ENCODE data around the gene ABCB8. TPM values are rescaled to one million over a fixed set of nuclear protein-coding genes. Genes with fewer than 3 reads are reported as not detected.
A peak's percentile ranks its signal among the peaks of the same experiment; 100 is the strongest.

Gene ABCB8
- total and polyA plus RNA-seq, 9 donors: 12.8 to 26.5 (median 18.4) TPM

DNA sequence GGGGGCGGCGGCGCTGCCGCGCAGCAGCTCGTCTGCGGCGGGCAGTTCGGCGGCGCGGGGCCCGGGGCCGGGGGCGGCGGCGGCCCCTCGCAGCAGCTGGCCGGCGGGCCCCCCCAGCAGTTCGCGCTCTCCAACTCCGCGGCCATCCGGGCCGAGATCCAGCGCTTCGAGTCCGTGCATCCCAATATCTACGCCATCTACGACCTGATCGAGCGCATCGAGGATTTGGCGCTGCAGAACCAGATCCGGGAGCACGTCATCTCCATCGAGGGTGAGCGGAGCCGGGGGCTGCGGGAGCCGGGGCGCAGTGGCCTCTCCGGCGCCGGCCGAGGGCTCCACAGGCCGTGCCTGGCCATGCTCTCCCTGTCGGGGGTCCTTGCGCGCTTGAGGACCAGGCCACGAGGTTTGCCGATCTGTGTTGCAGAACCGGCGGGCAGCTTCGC is 58.6 kb downstream of the ABCB8 start:
- peak; percentile 70 for DNase-seq
- WGBS (ENCODE audit: insufficient coverage): under 1% methylated on average over 47 of the region's 56 CpGs
- Histone ChIP-seq H3K36me3 (ENCODE audit: control insufficient read depth, insufficient read depth, low read length) (peaks cover 11% of the 10 kb centered on the region), H3K9me3 (replicated peaks; ENCODE audit: control insufficient read depth, low read depth, low read length) (no peaks in the 10 kb centered on the region), H3K27ac (ENCODE audit: low read length) (peak overlapping the region; percentile 90), H3K27me3 (ENCODE audit: control insufficient read depth, insufficient read depth, low read length) (no peaks in the 10 kb centered on the region), H3K4me1 (ENCODE audit: control insufficient read depth, insufficient read depth, low read length) (peaks cover 69% of the 10 kb centered on the region), H3K4me3 (ENCODE audit: low read length) (peak overlapping the region; percentile 87)

DNA sequence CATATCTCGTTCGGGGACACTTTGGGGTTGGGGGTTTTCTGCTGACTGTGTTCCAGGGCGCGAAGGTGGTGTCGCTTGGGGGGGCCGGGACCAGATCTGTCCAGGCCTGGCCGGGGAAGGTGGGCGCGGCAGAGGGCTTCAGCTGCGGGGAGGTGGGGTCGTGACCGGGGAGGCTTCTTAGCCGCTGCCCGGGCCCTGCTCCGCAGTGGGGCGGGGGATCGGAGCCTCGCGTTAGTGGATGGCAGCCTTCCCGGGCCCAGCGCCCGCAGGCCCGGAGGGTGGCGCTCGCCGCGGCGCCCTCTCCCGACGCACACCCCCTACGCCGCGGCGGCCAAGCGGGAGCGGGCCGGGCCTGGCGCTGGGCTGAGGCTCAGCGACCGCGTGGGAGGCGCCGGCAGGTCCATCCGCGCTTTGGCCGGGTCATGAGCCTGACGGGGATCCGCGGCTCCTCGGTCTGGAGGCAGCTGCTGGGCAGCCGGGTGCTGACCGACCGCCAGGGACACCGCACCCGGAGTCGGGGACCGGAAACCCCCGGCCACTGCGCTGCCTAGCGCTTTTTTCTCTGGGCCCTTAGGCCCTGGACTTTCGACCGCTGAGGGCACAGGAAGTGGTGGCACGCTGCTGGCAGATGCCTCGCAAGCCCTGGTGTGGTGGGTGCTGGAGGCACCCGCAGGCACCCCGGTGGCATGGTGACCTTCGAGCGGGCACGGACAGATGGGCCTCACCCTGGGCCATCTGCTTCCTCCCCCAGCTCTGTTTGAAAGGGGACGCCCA is 59.2 kb downstream of the ABCB8 start:
- Histone ChIP-seq H3K9me3 (replicated peaks; ENCODE audit: control insufficient read depth, low read depth, low read length) (no peaks in the 10 kb centered on the region), H3K36me3 (ENCODE audit: control insufficient read depth, insufficient read depth, low read length) (peaks cover 17% of the 10 kb centered on the region), H3K27me3 (ENCODE audit: control insufficient read depth, insufficient read depth, low read length) (no peaks in the 10 kb centered on the region), H3K4me1 (ENCODE audit: control insufficient read depth, insufficient read depth, low read length) (peaks cover 66% of the 10 kb centered on the region), H3K27ac (ENCODE audit: low read length) (peak overlapping the region; percentile 91), H3K4me3 (ENCODE audit: low read length) (peak overlapping the region; percentile 87)
- DNase-seq: peak; percentile 72
- WGBS (ENCODE audit: insufficient coverage): 2% methylated on average over 66 of the region's 70 CpGs

DNA sequence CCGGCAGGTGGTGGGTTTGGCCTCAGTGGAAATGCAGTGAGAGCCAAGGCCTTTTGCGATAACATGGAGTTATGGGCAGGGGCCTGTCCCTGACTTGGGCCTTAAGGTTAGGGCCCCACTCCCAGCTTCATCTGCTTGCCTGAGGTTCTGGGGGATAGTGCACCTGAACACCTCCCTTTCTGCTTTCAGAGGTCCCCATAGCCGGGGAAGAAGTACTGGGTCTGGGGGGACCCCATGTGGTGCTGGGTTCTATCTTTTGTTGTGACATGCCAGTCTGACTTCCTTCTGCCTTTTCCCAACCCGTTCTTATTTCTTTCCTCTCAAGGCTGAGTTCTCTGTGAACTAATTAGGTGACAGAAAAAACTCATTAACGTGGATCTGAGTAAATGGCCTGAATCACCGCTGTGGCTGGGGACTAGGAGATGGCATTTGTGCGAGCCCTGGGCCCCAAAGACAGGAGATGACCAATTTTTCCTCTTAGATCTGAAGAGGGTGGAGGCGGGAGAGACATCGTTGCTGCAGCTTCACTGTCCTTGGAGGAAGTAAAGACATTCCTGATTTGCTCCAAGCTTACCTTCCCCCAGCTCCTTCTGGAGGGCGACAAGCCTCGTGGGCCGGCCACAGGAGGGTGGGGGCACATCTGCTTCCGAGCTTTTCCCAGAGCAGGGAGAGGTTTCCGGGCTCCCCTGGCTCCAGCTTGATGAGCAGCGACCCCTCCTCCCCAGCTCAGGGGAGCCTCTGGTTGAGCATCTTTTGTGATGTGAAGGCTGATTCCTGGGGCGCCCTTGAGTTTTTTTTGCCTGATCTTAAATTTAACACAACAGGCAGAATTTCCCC is 60.0 kb downstream of the ABCB8 start:
- WGBS (ENCODE audit: insufficient coverage): 16% methylated on average over 7 of the region's 16 CpGs
- peak overlapping the region; percentile 87 for H3K4me3 ChIP-seq (ENCODE audit: low read length)

DNA sequence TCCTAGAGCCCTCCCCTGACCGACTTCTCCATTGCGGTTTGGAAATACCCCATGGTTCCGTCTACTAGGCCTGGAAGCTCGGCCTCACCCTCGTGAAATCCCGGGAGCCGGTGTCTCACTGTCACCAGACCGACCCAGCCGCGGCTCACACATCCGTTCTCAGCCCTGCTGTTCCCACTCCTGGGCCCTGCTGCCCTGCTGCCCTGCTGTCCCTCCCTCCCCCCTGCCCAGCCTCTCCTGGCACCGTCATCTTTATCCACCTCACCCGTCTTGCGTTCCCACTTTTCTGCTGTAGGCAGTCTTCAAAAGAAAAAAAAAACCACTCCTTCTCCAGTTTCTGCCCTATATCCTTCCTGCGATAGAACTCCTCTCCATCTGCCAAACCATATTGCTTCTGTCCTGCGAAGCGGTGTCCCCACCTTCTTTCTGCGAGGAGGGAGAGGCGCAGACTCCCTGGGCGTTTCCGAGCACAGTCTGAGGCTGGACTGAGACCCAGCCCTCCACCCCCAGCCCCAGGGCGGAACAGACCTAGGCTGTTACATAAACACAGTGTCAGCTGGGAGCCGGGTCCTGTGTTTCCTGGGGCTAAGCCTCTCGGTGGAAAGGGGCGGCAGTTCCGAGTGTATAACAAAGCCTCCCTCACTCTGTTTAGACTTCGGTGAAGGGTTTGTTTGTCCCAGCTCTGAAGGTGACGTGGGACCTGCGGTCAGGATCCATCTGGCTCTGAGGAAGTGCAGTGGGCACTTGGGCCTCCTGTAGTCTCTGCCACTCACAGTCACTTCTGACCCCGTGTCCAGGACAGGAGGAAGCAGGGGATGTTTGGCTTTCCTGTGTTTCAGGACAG is 60.8 kb downstream of the ABCB8 start:
- peak overlapping the region; percentile 91 for H3K27ac ChIP-seq (ENCODE audit: low read length)
- peak; percentile 84 for DNase-seq
- WGBS (ENCODE audit: insufficient coverage): 7% methylated on average over 23 of the region's 30 CpGs
- H3K9me3 ChIP-seq (replicated peaks; ENCODE audit: control insufficient read depth, low read depth, low read length): no peaks in the 10 kb centered on the region
- H3K27me3 ChIP-seq (ENCODE audit: control insufficient read depth, insufficient read depth, low read length): no peaks in the 10 kb centered on the region
- H3K36me3 ChIP-seq (ENCODE audit: control insufficient read depth, insufficient read depth, low read length): peaks cover 32% of the 10 kb centered on the region
- H3K4me3 ChIP-seq (ENCODE audit: low read length): peak overlapping the region; percentile 87
- H3K4me1 ChIP-seq (ENCODE audit: control insufficient read depth, insufficient read depth, low read length): peaks cover 54% of the 10 kb centered on the region

More for the DNA sequence above, 60.0 kb downstream of the ABCB8 start:
- no peaks in the 10 kb centered on the region for H3K9me3 ChIP-seq (replicated peaks; ENCODE audit: control insufficient read depth, low read depth, low read length)
- peaks cover 23% of the 10 kb centered on the region for H3K36me3 ChIP-seq (ENCODE audit: control insufficient read depth, insufficient read depth, low read length)
- no peaks in the 10 kb centered on the region for H3K27me3 ChIP-seq (ENCODE audit: control insufficient read depth, insufficient read depth, low read length)
- no peak for DNase-seq
- H3K27ac ChIP-seq (ENCODE audit: low read length): peak overlapping the region; percentile 91
- H3K4me1 ChIP-seq (ENCODE audit: control insufficient read depth, insufficient read depth, low read length): peaks cover 61% of the 10 kb centered on the region

DNA sequence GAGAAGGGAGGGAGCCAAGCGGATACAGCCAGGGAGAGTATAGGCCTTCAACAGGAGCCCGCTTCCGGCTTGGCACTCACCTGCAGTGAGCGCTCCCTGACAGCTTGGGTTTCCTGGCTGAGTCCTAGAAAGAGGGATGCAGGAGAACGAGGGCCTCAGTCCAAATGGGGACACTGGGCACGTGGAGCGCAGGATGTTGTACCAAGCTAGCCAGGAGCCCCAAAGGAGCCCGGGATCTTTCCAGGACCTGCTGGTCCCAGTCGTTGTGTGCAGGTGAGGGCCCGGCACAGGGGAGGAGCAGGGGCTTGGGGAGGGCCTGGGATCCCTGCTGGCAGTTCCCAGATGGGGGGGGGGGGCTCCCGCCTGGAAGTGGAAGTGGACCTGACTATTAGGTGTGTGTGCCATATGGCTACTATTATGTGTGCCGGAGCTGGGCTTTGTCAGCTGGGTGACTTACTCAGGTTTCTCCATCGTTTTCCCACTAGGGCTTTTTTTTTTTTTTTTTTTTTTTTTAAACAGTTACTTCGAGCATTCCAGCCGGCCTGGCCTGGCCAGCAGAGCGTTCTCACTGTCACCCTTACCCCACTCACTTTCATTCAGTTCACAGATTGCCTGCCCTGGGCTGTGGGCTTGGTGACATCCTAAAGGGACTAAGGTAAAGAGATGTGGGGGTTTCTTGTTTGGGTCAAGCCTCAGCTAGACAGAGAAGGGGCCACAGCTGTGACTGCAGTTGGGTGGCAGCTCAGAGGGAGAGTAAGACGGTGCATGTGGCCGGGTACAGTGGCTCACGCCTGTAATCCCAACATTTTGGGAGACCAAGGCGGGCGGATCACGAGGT is 61.9 kb downstream of the ABCB8 start:
- peaks cover 32% of the 10 kb centered on the region for H3K36me3 ChIP-seq (ENCODE audit: control insufficient read depth, insufficient read depth, low read length)
- peaks cover 53% of the 10 kb centered on the region for H3K4me1 ChIP-seq (ENCODE audit: control insufficient read depth, insufficient read depth, low read length)
- H3K27ac ChIP-seq (ENCODE audit: low read length): peak overlapping the region; percentile 91
- peak overlapping the region; percentile 87 for H3K4me3 ChIP-seq (ENCODE audit: low read length)
- H3K27me3 ChIP-seq (ENCODE audit: control insufficient read depth, insufficient read depth, low read length): no peaks in the 10 kb centered on the region
- no peaks in the 10 kb centered on the region for H3K9me3 ChIP-seq (replicated peaks; ENCODE audit: control insufficient read depth, low read depth, low read length)
- no peak for DNase-seq
- WGBS (ENCODE audit: insufficient coverage): 82% methylated on average over 9 of the region's 22 CpGs

DNA sequence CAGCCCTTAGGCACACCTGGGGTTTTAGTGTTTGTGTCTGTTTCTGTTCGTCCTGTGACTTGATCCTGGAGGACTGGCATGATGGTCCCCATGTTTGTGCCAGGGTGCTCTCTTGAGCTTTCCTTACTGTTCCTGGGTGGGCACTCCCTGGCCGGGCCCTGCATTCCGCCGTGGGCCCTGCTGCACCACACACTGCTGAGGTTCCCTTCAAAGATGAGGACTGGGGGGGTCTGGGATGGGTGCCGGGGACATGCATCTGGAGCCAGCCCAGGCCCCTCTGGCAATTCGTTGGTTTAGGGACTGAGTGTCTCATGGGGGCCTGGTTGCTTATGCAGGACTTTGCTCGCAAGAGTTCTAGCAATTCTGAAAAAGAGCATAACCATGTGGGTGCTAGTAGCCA is 62.8 kb downstream of the ABCB8 start:
- no peak for DNase-seq
- H3K4me3 ChIP-seq (ENCODE audit: low read length): no peak overlapping the region
- no peaks in the 10 kb centered on the region for H3K27me3 ChIP-seq (ENCODE audit: control insufficient read depth, insufficient read depth, low read length)
- peaks cover 46% of the 10 kb centered on the region for H3K4me1 ChIP-seq (ENCODE audit: control insufficient read depth, insufficient read depth, low read length)
- H3K9me3 ChIP-seq (replicated peaks; ENCODE audit: control insufficient read depth, low read depth, low read length): no peaks in the 10 kb centered on the region
- no peak overlapping the region for H3K27ac ChIP-seq (ENCODE audit: low read length)
- H3K36me3 ChIP-seq (ENCODE audit: control insufficient read depth, insufficient read depth, low read length): peaks cover 33% of the 10 kb centered on the region
- 89% methylated on average over 5 of the region's 7 CpGs for WGBS (ENCODE audit: insufficient coverage)

DNA sequence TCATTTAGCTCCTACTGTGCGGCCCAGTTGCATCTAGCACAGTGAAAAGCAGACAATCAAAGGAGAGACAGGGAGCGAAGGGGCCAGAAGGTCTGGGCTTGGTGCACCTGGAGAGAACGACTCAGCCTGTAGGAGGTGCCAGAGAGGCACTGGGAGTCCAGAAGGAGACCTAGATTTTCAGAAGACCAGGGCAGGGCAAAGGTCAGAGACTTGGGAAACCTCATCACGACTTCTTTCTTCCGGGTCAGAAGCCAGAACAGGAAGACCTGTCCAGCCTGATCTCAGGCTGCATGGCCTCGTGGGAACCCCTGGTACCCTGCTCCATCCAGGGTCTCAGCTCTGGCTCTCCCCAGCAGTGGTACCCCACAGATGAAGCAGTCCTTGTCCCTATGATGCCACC is 63.2 kb downstream of the ABCB8 start:
- no peak for DNase-seq
- no peaks in the 10 kb centered on the region for H3K27me3 ChIP-seq (ENCODE audit: control insufficient read depth, insufficient read depth, low read length)
- no peak overlapping the region for H3K4me3 ChIP-seq (ENCODE audit: low read length)
- H3K4me1 ChIP-seq (ENCODE audit: control insufficient read depth, insufficient read depth, low read length): peaks cover 46% of the 10 kb centered on the region
- H3K36me3 ChIP-seq (ENCODE audit: control insufficient read depth, insufficient read depth, low read length): peaks cover 35% of the 10 kb centered on the region
- no peak overlapping the region for H3K27ac ChIP-seq (ENCODE audit: low read length)
- no peaks in the 10 kb centered on the region for H3K9me3 ChIP-seq (replicated peaks; ENCODE audit: control insufficient read depth, low read depth, low read length)
- 55% methylated on average over 6 of the region's 6 CpGs for WGBS (ENCODE audit: insufficient coverage)

DNA sequence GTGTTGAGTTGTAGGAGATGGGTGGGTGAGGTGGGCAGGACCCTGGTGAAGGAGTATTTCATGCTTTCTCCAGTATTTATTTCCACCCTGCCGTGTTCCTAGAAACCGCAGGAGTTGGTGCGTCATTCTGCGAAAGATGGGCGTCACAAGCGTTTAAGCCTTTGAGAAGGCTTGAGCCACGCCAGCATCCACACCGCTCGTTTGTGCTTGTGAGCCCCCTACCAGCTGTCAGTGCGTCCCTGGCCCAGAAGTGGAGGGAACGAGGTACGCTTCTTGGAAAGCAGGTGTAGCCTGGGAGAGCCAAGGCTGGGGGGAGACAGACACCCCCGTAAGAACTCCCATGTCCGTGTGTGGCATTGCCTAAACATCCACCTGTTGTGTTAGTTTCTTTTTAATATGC is 63.7 kb downstream of the ABCB8 start:
- DNase-seq: no peak
- H3K9me3 ChIP-seq (replicated peaks; ENCODE audit: control insufficient read depth, low read depth, low read length): no peaks in the 10 kb centered on the region
- no peak overlapping the region for H3K4me3 ChIP-seq (ENCODE audit: low read length)
- H3K27ac ChIP-seq (ENCODE audit: low read length): no peak overlapping the region
- H3K36me3 ChIP-seq (ENCODE audit: control insufficient read depth, insufficient read depth, low read length): peaks cover 35% of the 10 kb centered on the region
- H3K4me1 ChIP-seq (ENCODE audit: control insufficient read depth, insufficient read depth, low read length): peaks cover 46% of the 10 kb centered on the region
- H3K27me3 ChIP-seq (ENCODE audit: control insufficient read depth, insufficient read depth, low read length): no peaks in the 10 kb centered on the region
- 86% methylated on average over 5 of the region's 14 CpGs for WGBS (ENCODE audit: insufficient coverage)

DNA sequence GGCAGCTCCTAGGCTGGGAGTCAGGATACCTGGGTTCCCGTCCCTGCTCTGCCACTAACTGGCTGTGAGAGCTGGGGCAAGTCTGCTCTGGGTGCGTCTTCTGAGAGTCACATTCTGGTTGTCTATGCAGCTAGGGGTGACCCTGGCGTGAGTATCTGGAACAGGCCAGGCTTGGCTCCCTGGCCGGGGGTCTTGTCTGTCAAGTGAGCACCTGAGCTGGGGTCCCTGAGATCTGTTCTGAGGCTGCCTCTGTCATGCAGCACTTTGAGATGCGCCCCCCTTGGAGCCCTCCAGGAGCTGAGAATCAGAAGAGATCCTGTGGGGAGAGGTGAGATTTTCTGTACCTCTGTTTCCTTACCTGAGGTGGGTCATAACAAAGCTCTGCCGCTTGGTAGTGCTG is 65.5 kb downstream of the ABCB8 start:
- DNase-seq: no peak
- H3K27ac ChIP-seq (ENCODE audit: low read length): no peak overlapping the region
- 86% methylated on average over 6 of the region's 6 CpGs for WGBS (ENCODE audit: insufficient coverage)
- H3K9me3 ChIP-seq (replicated peaks; ENCODE audit: control insufficient read depth, low read depth, low read length): no peaks in the 10 kb centered on the region
- H3K27me3 ChIP-seq (ENCODE audit: control insufficient read depth, insufficient read depth, low read length): no peaks in the 10 kb centered on the region
- peaks cover 36% of the 10 kb centered on the region for H3K4me1 ChIP-seq (ENCODE audit: control insufficient read depth, insufficient read depth, low read length)
- peaks cover 35% of the 10 kb centered on the region for H3K36me3 ChIP-seq (ENCODE audit: control insufficient read depth, insufficient read depth, low read length)
- H3K4me3 ChIP-seq (ENCODE audit: low read length): no peak overlapping the region
